ENCODE measurements around the gene KIAA0232. TPM values are rescaled to one million over a fixed set of nuclear protein-coding genes. Genes with fewer than 3 reads are reported as not detected.
A peak's percentile ranks its signal among the peaks of the same experiment; 100 is the strongest.

Gene KIAA0232
- total RNA-seq, 1 experiment from 2014 or later = 5.5 TPM

DNA sequence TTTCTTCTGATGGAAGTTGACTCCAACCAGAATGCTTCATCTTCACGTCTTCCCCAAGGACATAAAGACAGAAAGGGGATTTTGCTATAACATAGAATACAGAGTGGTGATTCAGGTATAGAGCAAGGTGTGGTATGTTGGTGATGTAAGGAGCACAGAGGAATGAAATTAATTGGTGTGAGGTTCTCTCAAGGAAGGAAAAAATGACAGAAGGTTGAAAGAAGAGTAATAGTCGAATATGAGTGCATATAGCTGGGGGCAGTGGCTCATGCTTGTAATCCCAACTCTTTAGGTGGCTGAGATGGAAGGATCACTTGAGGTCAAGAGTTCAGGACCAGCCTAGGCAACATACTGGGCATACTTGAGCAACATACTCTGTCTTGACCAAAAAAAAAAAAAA, 20.1 kb downstream of the KIAA0232 start:
- H3K4me1 ChIP-seq (ENCODE audit: insufficient read depth, low read length) = peaks cover 47% of the 10 kb centered on the region
- DNase-seq = no peak
- no peak overlapping the region for H3K9ac ChIP-seq (ENCODE audit: low read length)
- H3K9me2 ChIP-seq (replicated peaks; ENCODE audit: low read length) = no peaks in the 10 kb centered on the region
- TF ChIP-seq EZH2 (IDR thresholded peaks at IDR 0.05; ENCODE audit: low read length, unreplicated experiment) = no peak
- TF ChIP-seq EZH2phosphoT487 (IDR thresholded peaks at IDR 0.05; ENCODE audit: borderline replicate concordance, low read length) = no peak
- TF ChIP-seq, protein P1, sequence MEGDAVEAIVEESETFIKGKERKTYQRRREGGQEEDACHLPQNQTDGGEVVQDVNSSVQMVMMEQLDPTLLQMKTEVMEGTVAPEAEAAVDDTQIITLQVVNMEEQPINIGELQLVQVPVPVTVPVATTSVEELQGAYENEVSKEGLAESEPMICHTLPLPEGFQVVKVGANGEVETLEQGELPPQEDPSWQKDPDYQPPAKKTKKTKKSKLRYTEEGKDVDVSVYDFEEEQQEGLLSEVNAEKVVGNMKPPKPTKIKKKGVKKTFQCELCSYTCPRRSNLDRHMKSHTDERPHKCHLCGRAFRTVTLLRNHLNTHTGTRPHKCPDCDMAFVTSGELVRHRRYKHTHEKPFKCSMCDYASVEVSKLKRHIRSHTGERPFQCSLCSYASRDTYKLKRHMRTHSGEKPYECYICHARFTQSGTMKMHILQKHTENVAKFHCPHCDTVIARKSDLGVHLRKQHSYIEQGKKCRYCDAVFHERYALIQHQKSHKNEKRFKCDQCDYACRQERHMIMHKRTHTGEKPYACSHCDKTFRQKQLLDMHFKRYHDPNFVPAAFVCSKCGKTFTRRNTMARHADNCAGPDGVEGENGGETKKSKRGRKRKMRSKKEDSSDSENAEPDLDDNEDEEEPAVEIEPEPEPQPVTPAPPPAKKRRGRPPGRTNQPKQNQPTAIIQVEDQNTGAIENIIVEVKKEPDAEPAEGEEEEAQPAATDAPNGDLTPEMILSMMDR (conservative IDR thresholded peaks at IDR 0.05; ENCODE audit: low read depth, low read length) = no peak
- H3K27ac ChIP-seq (ENCODE audit: low read length) = no peak overlapping the region
- no peak overlapping the region for H2AFZ ChIP-seq (ENCODE audit: low read length)
- peaks cover 4% of the 10 kb centered on the region; the same call in 1 of the 2 replicates for H3K36me3 ChIP-seq (ENCODE audit: low read depth, low read length)
- ATAC-seq = no peak
- peaks cover 83% of the 10 kb centered on the region for H3K79me2 ChIP-seq (ENCODE audit: low read length)
- BruUV-seq (replicated peaks) = no TSS peak
- intact Hi-C loops (cut with micrococcal nuclease) = no loop called here
- peaks cover 21% of the 10 kb centered on the region; the same call in 1 of the 2 replicates for H4K20me1 ChIP-seq (ENCODE audit: low read length)
- H3K4me2 ChIP-seq (ENCODE audit: low read length) = no peak overlapping the region
- H3K27me3 ChIP-seq (ENCODE audit: low read length) = no peaks in the 10 kb centered on the region
- ChIA-PET CTCF (no interaction called here), POLR2A (ENCODE audit: unreplicated experiment) (no interaction called here)
- no peaks in the 10 kb centered on the region for H3K9me3 ChIP-seq (ENCODE audit: low read length)
- no peaks in the 10 kb centered on the region for H3F3A ChIP-seq (ENCODE audit: low read length, unreplicated experiment)
- H3K4me3 ChIP-seq (ENCODE audit: low read length) = no peak overlapping the region

DNA sequence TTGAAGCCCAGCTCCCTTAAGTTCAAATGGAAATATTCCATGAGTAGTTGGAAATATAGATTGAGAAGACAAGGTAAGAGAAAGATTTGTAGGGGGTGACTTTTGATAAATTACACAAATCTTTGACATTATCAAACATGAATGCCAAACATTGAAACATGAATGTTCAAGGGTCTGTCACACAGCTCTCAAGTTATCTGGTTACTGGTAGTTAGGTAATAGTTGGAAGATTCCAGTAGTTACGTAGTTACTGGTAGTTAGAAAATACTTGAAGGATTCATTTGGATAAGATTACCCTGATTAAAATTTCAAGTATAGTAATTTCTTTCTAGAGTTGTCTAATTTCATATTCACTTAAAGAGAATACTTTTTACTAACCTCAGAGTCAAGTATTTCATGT, 20.7 kb downstream of the KIAA0232 start:
- H3K9me3 ChIP-seq (ENCODE audit: low read length) = no peaks in the 10 kb centered on the region
- H3F3A ChIP-seq (ENCODE audit: low read length, unreplicated experiment) = no peaks in the 10 kb centered on the region
- H3K27me3 ChIP-seq (ENCODE audit: low read length) = no peaks in the 10 kb centered on the region
- peaks cover 20% of the 10 kb centered on the region; the same call in 1 of the 2 replicates for H4K20me1 ChIP-seq (ENCODE audit: low read length)
- CTCF ChIA-PET = interaction anchor here (0.6 kb wide), 2 partner anchors 22 to 950 kb away, joined by 3 to 5 read pairs; no protein-coding TSS in a partner anchor
- intact Hi-C loops (cut with micrococcal nuclease) = no loop called here
- POLR2A ChIA-PET (ENCODE audit: unreplicated experiment) = no interaction called here
- peaks cover 4% of the 10 kb centered on the region; the same call in 1 of the 2 replicates for H3K36me3 ChIP-seq (ENCODE audit: low read depth, low read length)
- H3K4me1 ChIP-seq (ENCODE audit: insufficient read depth, low read length) = peaks cover 47% of the 10 kb centered on the region
- peak overlapping the region; percentile 33 for H3K27ac ChIP-seq (ENCODE audit: low read length)
- 0 out of 2 replicates have a peak overlapping the region, but pooled peaks have one; percentile 32 for H3K4me2 ChIP-seq (ENCODE audit: low read length)
- no peaks in the 10 kb centered on the region for H3K9me2 ChIP-seq (replicated peaks; ENCODE audit: low read length)
- TF ChIP-seq EZH2phosphoT487 (IDR thresholded peaks at IDR 0.05; ENCODE audit: borderline replicate concordance, low read length) (no peak), EZH2 (IDR thresholded peaks at IDR 0.05; ENCODE audit: low read length, unreplicated experiment) (no peak)
- TF ChIP-seq, protein P1 (conservative IDR thresholded peaks at IDR 0.05; ENCODE audit: low read depth, low read length) = no peak
- no peak overlapping the region for H3K4me3 ChIP-seq (ENCODE audit: low read length)
- no TSS peak for BruUV-seq (replicated peaks)
- ATAC-seq (no peak), DNase-seq (no peak)
- H3K79me2 ChIP-seq (ENCODE audit: low read length) = peaks cover 84% of the 10 kb centered on the region
- no peak overlapping the region for H3K9ac ChIP-seq (ENCODE audit: low read length)
- no peak overlapping the region for H2AFZ ChIP-seq (ENCODE audit: low read length)

DNA sequence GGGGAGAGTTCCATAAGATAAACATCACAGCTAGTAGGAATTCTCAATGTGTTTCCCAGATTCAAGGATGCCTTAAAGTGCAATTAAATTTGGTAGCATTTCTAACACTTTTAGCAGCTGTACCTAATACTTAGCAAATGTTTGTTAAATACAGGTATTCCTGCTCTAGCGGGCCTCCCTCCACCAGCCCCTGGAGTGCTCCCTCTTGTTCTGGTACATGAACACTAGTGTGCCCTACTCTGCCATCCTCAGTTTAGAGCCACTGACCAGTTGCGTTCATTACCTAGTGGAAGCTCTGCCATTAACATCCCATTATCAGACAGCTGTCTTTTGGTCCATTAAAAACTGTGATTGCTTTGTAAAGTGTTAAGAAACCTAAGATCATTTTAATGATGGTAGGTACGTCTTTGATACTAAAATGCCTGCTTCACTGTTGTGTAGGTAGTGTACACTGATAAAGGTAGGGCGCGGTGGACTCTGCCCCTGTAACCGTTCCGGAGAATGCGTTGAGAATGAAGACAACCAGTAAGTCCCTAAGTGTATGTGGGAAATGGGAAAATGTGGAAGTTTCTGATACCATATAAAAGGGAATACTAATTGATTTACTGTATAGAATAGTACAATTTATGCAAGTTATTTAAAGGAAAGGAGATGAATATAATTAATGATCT, 21.7 kb downstream of the KIAA0232 start:
- TF ChIP-seq, protein P1 (conservative IDR thresholded peaks at IDR 0.05; ENCODE audit: low read depth, low read length) = no peak
- TF ChIP-seq EZH2phosphoT487 (IDR thresholded peaks at IDR 0.05; ENCODE audit: borderline replicate concordance, low read length) = no peak
- no peak for TF ChIP-seq EZH2 (IDR thresholded peaks at IDR 0.05; ENCODE audit: low read length, unreplicated experiment)
- peaks cover 84% of the 10 kb centered on the region for H3K79me2 ChIP-seq (ENCODE audit: low read length)
- no peaks in the 10 kb centered on the region for H3K9me2 ChIP-seq (replicated peaks; ENCODE audit: low read length)
- H3K27me3 ChIP-seq (ENCODE audit: low read length) = no peaks in the 10 kb centered on the region
- 0 out of 2 replicates have a peak, but pooled peaks cover 14% of the 10 kb centered on the region for H4K20me1 ChIP-seq (ENCODE audit: low read length)
- H3K4me2 ChIP-seq (ENCODE audit: low read length) = no peak overlapping the region
- no peak overlapping the region for H3K9ac ChIP-seq (ENCODE audit: low read length)
- ATAC-seq = no peak
- peaks cover 43% of the 10 kb centered on the region for H3K4me1 ChIP-seq (ENCODE audit: insufficient read depth, low read length)
- peak overlapping the region; percentile 26; the same call in 1 of the 2 replicates for H3K27ac ChIP-seq (ENCODE audit: low read length)
- ChIA-PET POLR2A (ENCODE audit: unreplicated experiment) (no interaction called here), CTCF (interaction anchor here (0.6 kb wide), 1 partner anchor 949 kb away, joined by 3 read pairs; no protein-coding TSS in a partner anchor)
- H3K36me3 ChIP-seq (ENCODE audit: low read depth, low read length) = peaks cover 4% of the 10 kb centered on the region; the same call in 1 of the 2 replicates
- H3K4me3 ChIP-seq (ENCODE audit: low read length) = no peak overlapping the region
- H3K9me3 ChIP-seq (ENCODE audit: low read length) = no peaks in the 10 kb centered on the region
- no TSS peak for BruUV-seq (replicated peaks)
- H2AFZ ChIP-seq (ENCODE audit: low read length) = no peak overlapping the region
- H3F3A ChIP-seq (ENCODE audit: low read length, unreplicated experiment) = no peaks in the 10 kb centered on the region
- no peak for DNase-seq
- intact Hi-C loops (cut with micrococcal nuclease) = no loop called here
